Panc1 (cell line): ENCODE measurements around the gene RHOJ. TPM values are rescaled to one million over a fixed set of nuclear protein-coding genes. Genes with fewer than 3 reads are reported as not detected.

Experiments
- ATAC-seq: fragments of 200-7000 bp; cut with Tn5 transposase; 2 replicates; pipeline ENCODE4 v1.9.1; 2020; ENCODE audit warnings: mild to moderate bottlenecking, moderate library complexity
- BruUV-seq: library from RNA; stranded (reverse); fragments of 400-500 nt; replicated peaks from 2 replicates; lab custom pipeline; 2021; lab: Mats Ljungman, UMichigan
- CTCF ChIA-PET: fragments of 300-600 bp; sonication (Branson Sonifier 250); formaldehyde crosslinking; loops from one replicate; lab custom pipeline; 2022; ENCODE audit warnings: antibody characterized with exemption; lab: Charles Lee
- POLR2A ChIA-PET: fragments of 300-600 bp; sonication (Branson Sonifier 250); formaldehyde crosslinking; loops from one replicate; lab custom pipeline; 2022; ENCODE audit warnings: antibody characterized with exemption; lab: Charles Lee
- DNase-seq: peaks from one replicate; pipeline ENCODE4 v3.0.0-alpha.2; 2010; ENCODE audit warnings: low read depth, low spot score
- H3K27ac ChIP-seq: 2 replicates; pipeline ENCODE4 v1.5.1; 2011; ENCODE audit warnings: mild to moderate bottlenecking, low read length, inconsistent platforms
- H3K27me3 ChIP-seq: fragments of 200-500 bp; sonication (Bioruptor generic); 2 replicates; pipeline ENCODE4 v1.6.0; 2014; ENCODE audit warnings: low read length, inconsistent platforms; ENCODE audit not compliant: control insufficient read depth, insufficient read depth
- H3K36me3 ChIP-seq: fragments of 200-500 bp; sonication (Bioruptor generic); 2 replicates; pipeline ENCODE4 v1.5.1; 2014; ENCODE audit warnings: inconsistent platforms, mild to moderate bottlenecking, low read length, moderate library complexity; ENCODE audit not compliant: control insufficient read depth, insufficient read depth
- H3K4me1 ChIP-seq: 2 replicates; pipeline ENCODE4 v1.5.1; 2011; ENCODE audit warnings: inconsistent platforms, mild to moderate bottlenecking, low read length, moderate library complexity; ENCODE audit not compliant: control insufficient read depth, insufficient read depth
- H3K4me3 ChIP-seq, 2 experiments: 2 replicates each; pipeline ENCODE4 v1.5.1; 2011 to 2012; ENCODE audit warnings: low read depth in 2 of 2, low read length in 2 of 2, mild to moderate bottlenecking in 2 of 2, inconsistent platforms in 1 of 2, moderate library complexity in 1 of 2
- H3K9me3 ChIP-seq: fragments of 200-500 bp; sonication (Bioruptor generic); 2 replicates; pipeline ENCODE4 v1.5.1; 2014; ENCODE audit warnings: low read depth, mild to moderate bottlenecking, inconsistent platforms, low read length, moderate library complexity; ENCODE audit not compliant: control insufficient read depth, insufficient read depth
- CTCF ChIP-seq: fragments of 450-650 bp; IDR thresholded peaks from 2 replicates; pipeline ENCODE4 v1.5.1; 2017; ENCODE audit warnings: mild to moderate bottlenecking
- POLR2AphosphoS5 ChIP-seq: IDR thresholded peaks from 2 replicates; pipeline ENCODE4 v1.6.1; 2012; ENCODE audit warnings: mild to moderate bottlenecking, low read depth, low read length, moderate library complexity
- SIN3A ChIP-seq: IDR thresholded peaks from 2 replicates; pipeline ENCODE4 v1.6.1; 2012; ENCODE audit warnings: low read depth, mild to moderate bottlenecking, low read length, moderate library complexity, borderline replicate concordance; ENCODE audit not compliant: insufficient read depth
- TCF7L2 ChIP-seq: IDR thresholded peaks from 2 replicates; pipeline ENCODE4 v1.6.1; 2011; ENCODE audit warnings: mild to moderate bottlenecking, low read depth, low read length, inconsistent platforms
- in situ Hi-C: cut with HindIII; loops from 2 replicates; pipeline ENCODE4 v1.10.0; 2016; ENCODE audit warnings: low sequenced_read_pairs, low pct_unique_long_range_greater_than_20kb
- intact Hi-C: fragments of 100-400 bp; cut with micrococcal nuclease; formaldehyde crosslinking; loops from one replicate; pipeline ENCODE4 v1.10.0; 2022; ENCODE audit not compliant: unreplicated experiment
- total RNA-seq: library from RNA; stranded (reverse); gene quantifications from one replicate; pipeline ENCODE4 v1.2.1, GENCODE V29; 2021; ENCODE audit not compliant: unreplicated experiment
- TF ChIP-seq, protein P1 (sequence below), 2 experiments: IDR thresholded peaks; 2 replicates each; pipeline ENCODE4 v1.6.1; 2011 to 2012; ENCODE audit warnings: low read depth in 2 of 2, control low read depth in 1 of 2, low read length in 1 of 2, mild to moderate bottlenecking in 1 of 2, moderate library complexity in 1 of 2; ENCODE audit not compliant: insufficient read depth in 1 of 2

RHOJ gene
- total RNA-seq, 1 experiment from 2014 or later: 0.28 TPM

DNA sequence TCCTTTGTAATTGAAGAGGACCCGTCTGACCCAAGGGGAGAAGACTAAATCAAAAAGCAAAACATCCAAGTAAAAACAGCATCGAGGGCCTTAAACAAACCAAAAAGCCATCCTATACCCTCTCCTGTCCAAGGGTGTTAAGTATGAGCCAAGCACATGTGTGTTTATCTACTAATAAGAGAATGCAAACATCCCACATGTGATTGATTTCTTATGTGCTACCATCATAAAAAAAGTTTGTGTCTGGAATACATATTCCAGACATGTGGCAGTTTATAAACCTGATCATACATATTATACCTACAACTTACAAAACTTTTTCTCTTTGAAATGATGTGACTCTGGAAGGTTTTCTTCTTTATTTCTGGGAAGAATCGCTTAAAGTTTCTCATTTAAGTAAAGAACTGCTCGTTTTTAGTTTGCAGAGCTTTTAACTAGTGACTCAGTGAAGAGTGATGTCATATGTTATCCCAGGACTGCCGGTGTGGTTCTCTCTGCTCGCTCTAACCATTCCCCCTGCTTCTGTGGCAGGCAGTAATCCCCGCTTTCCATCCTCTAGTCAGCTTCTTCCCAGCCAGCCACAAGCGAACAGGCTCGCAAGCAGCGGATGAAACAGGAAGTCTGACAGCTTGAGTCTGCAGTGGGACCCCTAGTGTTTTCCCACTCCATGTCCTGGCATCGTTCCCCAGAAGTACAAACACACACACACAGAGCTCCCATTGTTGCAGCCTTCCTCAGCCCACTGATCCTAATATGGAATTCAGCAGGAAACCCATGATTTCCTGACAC, 431 bp upstream of the RHOJ start:
- no peaks in the 10 kb centered on the region for H3K9me3 ChIP-seq
- ATAC-seq: peak; percentile 70
- intact Hi-C loops (no loop called here), in situ Hi-C loops (no loop called here)
- CTCF ChIA-PET: interaction anchor here (0.6 kb wide), 1 partner anchor 29 kb away, joined by 6 read pairs; no protein-coding TSS in a partner anchor
- H3K4me3 ChIP-seq: peak overlapping the region in 1 of 2 experiments; percentile 45; a peak in 3 of 4 replicates
- DNase-seq: peak; percentile 2
- BruUV-seq: no TSS peak
- POLR2A ChIA-PET: no interaction called here
- H3K4me1 ChIP-seq: no peaks in the 10 kb centered on the region
- H3K27me3 ChIP-seq: no peaks in the 10 kb centered on the region
- no peaks in the 10 kb centered on the region for H3K36me3 ChIP-seq
- no peak overlapping the region; the same call in 1 of the 2 replicates for H3K27ac ChIP-seq
- no peak for TF ChIP-seq CTCF
- no peak for TF ChIP-seq TCF7L2
- no peak for TF ChIP-seq POLR2AphosphoS5
- no peak for TF ChIP-seq SIN3A
- TF ChIP-seq, protein P1, sequence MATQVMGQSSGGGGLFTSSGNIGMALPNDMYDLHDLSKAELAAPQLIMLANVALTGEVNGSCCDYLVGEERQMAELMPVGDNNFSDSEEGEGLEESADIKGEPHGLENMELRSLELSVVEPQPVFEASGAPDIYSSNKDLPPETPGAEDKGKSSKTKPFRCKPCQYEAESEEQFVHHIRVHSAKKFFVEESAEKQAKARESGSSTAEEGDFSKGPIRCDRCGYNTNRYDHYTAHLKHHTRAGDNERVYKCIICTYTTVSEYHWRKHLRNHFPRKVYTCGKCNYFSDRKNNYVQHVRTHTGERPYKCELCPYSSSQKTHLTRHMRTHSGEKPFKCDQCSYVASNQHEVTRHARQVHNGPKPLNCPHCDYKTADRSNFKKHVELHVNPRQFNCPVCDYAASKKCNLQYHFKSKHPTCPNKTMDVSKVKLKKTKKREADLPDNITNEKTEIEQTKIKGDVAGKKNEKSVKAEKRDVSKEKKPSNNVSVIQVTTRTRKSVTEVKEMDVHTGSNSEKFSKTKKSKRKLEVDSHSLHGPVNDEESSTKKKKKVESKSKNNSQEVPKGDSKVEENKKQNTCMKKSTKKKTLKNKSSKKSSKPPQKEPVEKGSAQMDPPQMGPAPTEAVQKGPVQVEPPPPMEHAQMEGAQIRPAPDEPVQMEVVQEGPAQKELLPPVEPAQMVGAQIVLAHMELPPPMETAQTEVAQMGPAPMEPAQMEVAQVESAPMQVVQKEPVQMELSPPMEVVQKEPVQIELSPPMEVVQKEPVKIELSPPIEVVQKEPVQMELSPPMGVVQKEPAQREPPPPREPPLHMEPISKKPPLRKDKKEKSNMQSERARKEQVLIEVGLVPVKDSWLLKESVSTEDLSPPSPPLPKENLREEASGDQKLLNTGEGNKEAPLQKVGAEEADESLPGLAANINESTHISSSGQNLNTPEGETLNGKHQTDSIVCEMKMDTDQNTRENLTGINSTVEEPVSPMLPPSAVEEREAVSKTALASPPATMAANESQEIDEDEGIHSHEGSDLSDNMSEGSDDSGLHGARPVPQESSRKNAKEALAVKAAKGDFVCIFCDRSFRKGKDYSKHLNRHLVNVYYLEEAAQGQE (IDR thresholded peaks at IDR 0.05; ENCODE audit: insufficient read depth in 1 of 2, low read depth in 2 of 2, low read length in 1 of 2): no peak

GRCh38 chr14:63205044-63205575, 867 bp downstream of the RHOJ start:
- ChIA-PET POLR2A (no interaction called here), CTCF (no interaction called here)
- Histone ChIP-seq H3K27ac (no peak overlapping the region), H3K36me3 (no peaks in the 10 kb centered on the region), H3K9me3 (no peaks in the 10 kb centered on the region), H3K4me1 (no peaks in the 10 kb centered on the region), H3K4me3 (no peak overlapping the region), H3K27me3 (no peaks in the 10 kb centered on the region)
- intact Hi-C loops: no loop called here
- no TSS peak for BruUV-seq
- DNase-seq (no peak), ATAC-seq (no peak)
- TF ChIP-seq CTCF (no peak), POLR2AphosphoS5 (no peak), SIN3A (no peak), TCF7L2 (no peak)
- TF ChIP-seq, protein P1 (IDR thresholded peaks at IDR 0.05; ENCODE audit: insufficient read depth in 1 of 2, low read depth in 2 of 2, low read length in 1 of 2): no peak
- in situ Hi-C loops: no loop called here
